GM23338 (cell line): ENCODE measurements around the gene GRK2. TPM values are rescaled to one million over a fixed set of nuclear protein-coding genes. Genes with fewer than 3 reads are reported as not detected.

ENCODE experiments used
- ATAC-seq: fragments of 200-7000 bp; cut with Tn5 transposase; 3 replicates; pipeline ENCODE4 v1.9.1; 2020
- DNase-seq: peaks from one replicate; pipeline ENCODE4 v3.0.0-alpha.2; 2015; ENCODE audit warnings: low spot score
- H2AFZ ChIP-seq: fragments of 200-600 bp; sonication (generic); 2 replicates; pipeline ENCODE4 v1.8.0; 2016; ENCODE audit warnings: antibody characterized with exemption, mild to moderate bottlenecking, moderate library complexity
- H3F3A ChIP-seq: fragments of 200-600 bp; sonication (generic); replicated peaks from 2 replicates; pipeline ENCODE4 v1.8.0; 2017; ENCODE audit warnings: antibody characterized with exemption, mixed run types, low read depth
- H3K27ac ChIP-seq: fragments of 200-600 bp; sonication (generic); 2 replicates; pipeline ENCODE4 v1.6.1; 2016; ENCODE audit warnings: low read depth
- H3K27me3 ChIP-seq: fragments of 200-600 bp; sonication (generic); 2 replicates; pipeline ENCODE4 v1.8.0; 2016; ENCODE audit warnings: mild to moderate bottlenecking, mixed run types, moderate library complexity; ENCODE audit not compliant: insufficient read depth
- H3K36me3 ChIP-seq: fragments of 200-600 bp; sonication (generic); 2 replicates; pipeline ENCODE4 v1.8.0; 2016; ENCODE audit warnings: mild to moderate bottlenecking; ENCODE audit not compliant: insufficient read depth
- H3K4me1 ChIP-seq: fragments of 200-600 bp; sonication (generic); 2 replicates; pipeline ENCODE4 v1.8.0; 2016; ENCODE audit warnings: mild to moderate bottlenecking, moderate library complexity; ENCODE audit not compliant: insufficient read depth
- H3K4me2 ChIP-seq: fragments of 200-600 bp; sonication (generic); 2 replicates; pipeline ENCODE4 v1.7.1; 2017; ENCODE audit warnings: mixed run types
- H3K4me3 ChIP-seq: fragments of 200-600 bp; sonication (generic); 2 replicates; pipeline ENCODE4 v1.6.1; 2016; ENCODE audit warnings: mixed run types
- H3K79me2 ChIP-seq: fragments of 200-600 bp; sonication (generic); replicated peaks from 2 replicates; pipeline ENCODE4 v1.8.0; 2017; ENCODE audit warnings: mild to moderate bottlenecking; ENCODE audit not compliant: insufficient read depth
- H3K9me2 ChIP-seq: fragments of 200-600 bp; sonication (generic); 2 replicates; pipeline ENCODE4 v1.8.0; 2017; ENCODE audit not compliant: insufficient read depth
- H4K20me1 ChIP-seq: fragments of 200-600 bp; sonication (generic); replicated peaks from 2 replicates; pipeline ENCODE4 v1.8.0; 2017; ENCODE audit warnings: mild to moderate bottlenecking; ENCODE audit not compliant: insufficient read depth
- H3K27ac Mint-ChIP-seq: 2 replicates; pipeline ENCODE4 v1.8.0; 2020; ENCODE audit warnings: inconsistent platforms, mild to moderate bottlenecking, moderate library complexity, mixed read lengths
- H3K27me3 Mint-ChIP-seq: 3 replicates; pipeline ENCODE4 v1.8.0; 2022; ENCODE audit warnings: low read depth, mild to moderate bottlenecking, moderate library complexity, mixed read lengths, inconsistent platforms; ENCODE audit not compliant: insufficient read depth, poor library complexity
- H3K36me3 Mint-ChIP-seq: 3 replicates; pipeline ENCODE4 v1.8.0; 2021; ENCODE audit warnings: low read depth, mild to moderate bottlenecking, inconsistent platforms, moderate library complexity, mixed read lengths
- H3K4me1 Mint-ChIP-seq: 3 replicates; pipeline ENCODE4 v1.8.0; 2020; ENCODE audit warnings: mild to moderate bottlenecking, inconsistent platforms, mixed read lengths
- H3K4me3 Mint-ChIP-seq: 3 replicates; pipeline ENCODE4 v1.8.0; 2021; ENCODE audit warnings: moderate library complexity, mild to moderate bottlenecking, inconsistent platforms, mixed read lengths
- H3K9me3 Mint-ChIP-seq: 3 replicates; pipeline ENCODE4 v1.8.0; 2020; ENCODE audit warnings: moderate library complexity, mild to moderate bottlenecking, inconsistent platforms, mixed read lengths
- POLR2AphosphoS5 ChIP-seq: IDR thresholded peaks from 2 replicates; pipeline ENCODE4 v1.6.1; 2016; ENCODE audit warnings: antibody characterized with exemption, low read depth
- REST ChIP-seq: IDR thresholded peaks from one replicate; pipeline ENCODE4 v1.6.1; 2018; ENCODE audit warnings: antibody characterized with exemption; ENCODE audit not compliant: unreplicated experiment
- STAT1 ChIP-seq: IDR thresholded peaks from one replicate; pipeline ENCODE4 v1.6.1; 2016; ENCODE audit warnings: antibody characterized with exemption; ENCODE audit not compliant: unreplicated experiment
- ZNF462 ChIP-seq: fragments of 250-450 bp; sonication (Bioruptor Pico); IDR thresholded peaks from 2 replicates; pipeline ENCODE4 v1.5.0; 2020; ENCODE audit warnings: mild to moderate bottlenecking, moderate library complexity
- polyA plus RNA-seq: library from polyadenylated mRNA; unstranded; fragments of >200 nt; fragmentation: Nextera tagmentation; extraction: Ambion mirVana; gene quantifications from 2 replicates; pipeline ENCODE4 v1.2.1, GENCODE V29; 2016
- total RNA-seq: library from RNA; depleted of rRNA; stranded (reverse); fragments of >200 nt; shearing (Covaris generic); gene quantifications from 2 replicates; pipeline ENCODE4 v1.2.3, GENCODE V29; 2014

The GRK2 gene
- total and polyA plus RNA-seq, 2 experiments from 2014 or later, result 19.5 to 72.5 TPM

- peak; percentile 70 for DNase-seq
- H3K4me3 Mint-ChIP-seq, result peak overlapping the region; percentile 100
Observed at GRCh38 chr11:67240576-67241389, 25.5 kb upstream of the GRK2 start.

More at GRCh38 chr11:67240576-67241389, 25.5 kb upstream of the GRK2 start:
- Mint-ChIP-seq H3K27me3 (peaks cover 9% of the 10 kb centered on the region), H3K36me3 (peaks cover 56% of the 10 kb centered on the region), H3K4me1 (peaks cover 32% of the 10 kb centered on the region), H3K9me3 (no peaks in the 10 kb centered on the region), H3K27ac (peak overlapping the region; percentile 100)
- Histone ChIP-seq H3F3A (peaks cover 30% of the 10 kb centered on the region), H3K36me3 (peaks cover 29% of the 10 kb centered on the region), H3K4me3 (peak overlapping the region; percentile 79), H3K9me2 (no peaks in the 10 kb centered on the region), H2AFZ (no peak overlapping the region), H4K20me1 (peaks cover 42% of the 10 kb centered on the region), H3K27ac (peak overlapping the region; percentile 95), H3K79me2 (peaks cover 66% of the 10 kb centered on the region), H3K4me1 (peaks cover 32% of the 10 kb centered on the region), H3K4me2 (peak overlapping the region; percentile 97), H3K27me3 (no peaks in the 10 kb centered on the region)
- peak; percentile 19 for ATAC-seq
- no peak for TF ChIP-seq ZNF462 (CRISPR knock-in tag)
- TF ChIP-seq POLR2AphosphoS5, result 0 out of 2 replicates have a peak, but pooled peaks have one; percentile 16
- TF ChIP-seq REST, result no peak
- TF ChIP-seq STAT1, result no peak
